OCI-LY7 (cell line): Measurements from ENCODE around the gene KIF3C. TPM values are rescaled to one million over a fixed set of nuclear protein-coding genes. Genes with fewer than 3 reads are reported as not detected.

Experiments
- BruUV-seq: library from RNA; stranded (reverse); fragments of 400-500 nt; replicated peaks from 2 replicates; lab custom pipeline; 2021; lab: Mats Ljungman, UMichigan
- CTCF ChIA-PET: fragments of 300-600 bp; sonication (Branson Sonifier 250); formaldehyde crosslinking; loops from one replicate; lab custom pipeline; 2022; ENCODE audit warnings: antibody characterized with exemption; ENCODE audit not compliant: unreplicated experiment; lab: Charles Lee
- POLR2A ChIA-PET: fragments of 300-600 bp; sonication (Branson Sonifier 250); formaldehyde crosslinking; loops from one replicate; lab custom pipeline; 2022; ENCODE audit warnings: antibody characterized with exemption; lab: Charles Lee
- DNase-seq: peaks from one replicate; pipeline ENCODE4 v3.0.0-alpha.2; 2015; ENCODE audit warnings: low spot score
- H2AFZ ChIP-seq: fragments of 200-600 bp; sonication (generic), shearing (Covaris generic); 2 replicates; pipeline ENCODE4 v1.6.1; 2014; ENCODE audit warnings: mild to moderate bottlenecking, antibody characterized with exemption, low read length, moderate library complexity
- H3K27ac ChIP-seq: fragments of 200-600 bp; sonication (generic); 2 replicates; pipeline ENCODE4 v1.5.1; 2014; ENCODE audit warnings: mixed run types, low read depth, mild to moderate bottlenecking, moderate library complexity, low read length, inconsistent platforms; ENCODE audit not compliant: poor library complexity, severe bottlenecking
- H3K36me3 ChIP-seq: fragments of 200-600 bp; sonication (generic); 2 replicates; pipeline ENCODE4 v1.6.1; 2014; ENCODE audit warnings: mild to moderate bottlenecking, antibody characterized with exemption, low read length, moderate library complexity, mixed read lengths; ENCODE audit not compliant: insufficient read depth
- H3K4me1 ChIP-seq: fragments of 200-600 bp; sonication (generic); 2 replicates; pipeline ENCODE4 v1.5.1; 2014; ENCODE audit warnings: mild to moderate bottlenecking, low read length; ENCODE audit not compliant: insufficient read depth, poor library complexity, severe bottlenecking
- H3K4me2 ChIP-seq: fragments of 200-600 bp; sonication (generic); 2 replicates; pipeline ENCODE4 v1.6.1; 2014; ENCODE audit warnings: mild to moderate bottlenecking, low read length
- H3K4me3 ChIP-seq: fragments of 200-600 bp; sonication (generic); 2 replicates; pipeline ENCODE4 v1.5.1; 2014; ENCODE audit warnings: mild to moderate bottlenecking, low read depth, low read length; ENCODE audit not compliant: poor library complexity, severe bottlenecking
- H3K79me2 ChIP-seq: fragments of 200-600 bp; sonication (generic); 2 replicates; pipeline ENCODE4 v1.6.1; 2016; ENCODE audit warnings: low read depth, mild to moderate bottlenecking, low read length, moderate library complexity, mixed read lengths; ENCODE audit not compliant: insufficient read depth
- H3K9me2 ChIP-seq: fragments of 200-600 bp; sonication (generic); 2 replicates; pipeline ENCODE4 v1.6.1; 2016; ENCODE audit warnings: mild to moderate bottlenecking, low read length, mixed read lengths; ENCODE audit not compliant: insufficient read depth
- H3K9me3 ChIP-seq: fragments of 200-600 bp; sonication (generic); 2 replicates; pipeline ENCODE4 v1.6.1; 2014; ENCODE audit warnings: mild to moderate bottlenecking, mixed run types, low read length, mixed read lengths
- H4K20me1 ChIP-seq: fragments of 200-600 bp; sonication (generic); 2 replicates; pipeline ENCODE4 v1.6.1; 2014; ENCODE audit warnings: mild to moderate bottlenecking, antibody characterized with exemption, low read length, moderate library complexity, mixed read lengths; ENCODE audit not compliant: insufficient read depth
- CTCF ChIP-seq: fragments of 200-600 bp; sonication (generic); conservative IDR thresholded peaks from 2 replicates; pipeline ENCODE4 v1.5.1; 2014; ENCODE audit warnings: mild to moderate bottlenecking, antibody characterized with exemption, low read length, moderate library complexity, mixed read lengths
- EZH2phosphoT487 ChIP-seq: fragments of 200-600 bp; sonication (generic); IDR thresholded peaks from 2 replicates; pipeline ENCODE4 v1.6.1; 2018; ENCODE audit warnings: low read depth, borderline replicate concordance, mild to moderate bottlenecking, mixed run types, antibody characterized with exemption, low read length, moderate library complexity, mixed read lengths
- intact Hi-C: fragments of 100-400 bp; cut with micrococcal nuclease; formaldehyde crosslinking; loops from one replicate; pipeline ENCODE4 v1.10.0; 2022; ENCODE audit not compliant: unreplicated experiment
- total RNA-seq, 2 experiments: library from RNA; depleted of rRNA in 1 of 2; stranded (reverse); fragments of >200 nt in 1 of 2; shearing (Covaris generic) in 1 of 2; gene quantifications; 2 replicates each; pipeline ENCODE4 v1.2.3, GENCODE V29; 2014 to 2022

The KIF3C gene
- total RNA-seq, 2 experiments from 2014 or later, result 3.8 to 11.4 TPM

- intact Hi-C loops, result no loop called here
- TF ChIP-seq EZH2phosphoT487 (no peak), CTCF (no peak)
- DNase-seq, result no peak
- Histone ChIP-seq H3K4me3 (no peak overlapping the region), H3K9me3 (no peaks in the 10 kb centered on the region), H3K36me3 (no peaks in the 10 kb centered on the region), H3K4me1 (no peaks in the 10 kb centered on the region), H3K27ac (no peak overlapping the region), H2AFZ (no peak overlapping the region), H3K79me2 (no peaks in the 10 kb centered on the region), H4K20me1 (no peaks in the 10 kb centered on the region), H3K4me2 (no peak overlapping the region), H3K9me2 (no peaks in the 10 kb centered on the region)
- BruUV-seq, result no TSS peak
- POLR2A ChIA-PET, result no interaction called here
- CTCF ChIA-PET, result no interaction called here
Measured at GRCh38 chr2:25989154-25989553, 6.9 kb upstream of the KIF3C start.

- no peak for DNase-seq
- H3K36me3 ChIP-seq, result no peaks in the 10 kb centered on the region
- no peaks in the 10 kb centered on the region for H3K79me2 ChIP-seq
- H3K4me3 ChIP-seq, result no peak overlapping the region
- no peak for TF ChIP-seq CTCF
- no peak for TF ChIP-seq EZH2phosphoT487
- H2AFZ ChIP-seq, result no peak overlapping the region
- H3K27ac ChIP-seq, result no peak overlapping the region
- H3K9me2 ChIP-seq, result no peaks in the 10 kb centered on the region
- intact Hi-C loops, result no loop called here
- no peaks in the 10 kb centered on the region for H3K9me3 ChIP-seq
- POLR2A ChIA-PET, result interaction anchor here (0.7 kb wide), 1 partner anchor 1884 kb away, joined by 4 read pairs; no protein-coding TSS in a partner anchor
- no peaks in the 10 kb centered on the region for H3K4me1 ChIP-seq
- no peak overlapping the region for H3K4me2 ChIP-seq
- no TSS peak for BruUV-seq
- H4K20me1 ChIP-seq, result no peaks in the 10 kb centered on the region
- CTCF ChIA-PET, result no interaction called here
Measured at GRCh38 chr2:25988134-25988533, 5.8 kb upstream of the KIF3C start.

GRCh38 chr2:25983735-25984134, 1.4 kb upstream of the KIF3C start:
- no peak for DNase-seq
- H3K4me1 ChIP-seq, result peaks cover 7% of the 10 kb centered on the region
- H3K79me2 ChIP-seq, result no peaks in the 10 kb centered on the region
- intact Hi-C loops, result no loop called here
- H4K20me1 ChIP-seq, result no peaks in the 10 kb centered on the region
- no peak overlapping the region for H3K4me2 ChIP-seq
- H3K9me2 ChIP-seq, result no peaks in the 10 kb centered on the region
- POLR2A ChIA-PET, result no interaction called here
- H2AFZ ChIP-seq, result no peak overlapping the region
- no peaks in the 10 kb centered on the region for H3K9me3 ChIP-seq
- CTCF ChIA-PET, result no interaction called here
- no peak for TF ChIP-seq EZH2phosphoT487
- no peak for TF ChIP-seq CTCF
- H3K27ac ChIP-seq, result no peak overlapping the region
- no peak overlapping the region for H3K4me3 ChIP-seq
- H3K36me3 ChIP-seq, result no peaks in the 10 kb centered on the region
- BruUV-seq, result no TSS peak
